Skin epidermis (tissue), 12 donors: ENCODE measurements around the gene FBXL13.
A peak's percentile ranks its signal among the peaks of the same experiment; 100 is the strongest.

Experiments
- H3K27ac ChIP-seq, 21 experiments: fragments of 200-600 bp; sonication (generic) in 11 of 21; one replicate each; pipeline ENCODE4 v1.5.0; 2020; ENCODE audit warnings: mild to moderate bottlenecking in 3 of 21, inconsistent platforms in 2 of 21, moderate library complexity in 2 of 21
- H3K4me3 ChIP-seq, 7 experiments: fragments of 200-600 bp; sonication (generic) in 2 of 7; one replicate each; pipeline ENCODE4 v1.5.0; 2020; ENCODE audit warnings: inconsistent platforms in 2 of 7, mild to moderate bottlenecking in 2 of 7, moderate library complexity in 1 of 7

Gene FBXL13

GRCh38 chr7:102883098-102883860, 191.3 kb downstream of the FBXL13 start:
- Histone ChIP-seq H3K4me3 (no peak overlapping the region), H3K27ac (no peak overlapping the region)

GRCh38 chr7:102875700-102876295, 198.8 kb downstream of the FBXL13 start:
- H3K4me3 ChIP-seq: no peak overlapping the region
- H3K27ac ChIP-seq: peak overlapping the region in 2 of 21 experiments; percentile 18 to 36

GRCh38 chr7:102874966-102875365, 199.6 kb downstream of the FBXL13 start:
- H3K27ac ChIP-seq: peak overlapping the region in 6 of 21 experiments; percentile 18 to 70 (median 44)

GRCh38 chr7:102874166-102874829, 200.3 kb downstream of the FBXL13 start:
- peak overlapping the region in 6 of 21 experiments; percentile 19 to 70 (median 50) for H3K27ac ChIP-seq

More at GRCh38 chr7:102874966-102875365, 199.6 kb downstream of the FBXL13 start:
- H3K4me3 ChIP-seq: no peak overlapping the region

GRCh38 chr7:102873470-102874165, 201.0 kb downstream of the FBXL13 start:
- H3K27ac ChIP-seq: peak overlapping the region in 4 of 21 experiments; percentile 4 to 70 (median 34)
- H3K4me3 ChIP-seq: no peak overlapping the region

More at GRCh38 chr7:102874166-102874829, 200.3 kb downstream of the FBXL13 start:
- H3K4me3 ChIP-seq: no peak overlapping the region

GRCh38 chr7:102872460-102872859, 202.1 kb downstream of the FBXL13 start:
- Histone ChIP-seq H3K27ac (peak overlapping the region in 4 of 21 experiments; percentile 0 to 70 (median 38)), H3K4me3 (no peak overlapping the region)

- no peak overlapping the region for H3K27ac ChIP-seq
- H3K4me3 ChIP-seq: no peak overlapping the region
Observed at GRCh38 chr7:102869195-102869594, 205.4 kb downstream of the FBXL13 start.

DNA sequence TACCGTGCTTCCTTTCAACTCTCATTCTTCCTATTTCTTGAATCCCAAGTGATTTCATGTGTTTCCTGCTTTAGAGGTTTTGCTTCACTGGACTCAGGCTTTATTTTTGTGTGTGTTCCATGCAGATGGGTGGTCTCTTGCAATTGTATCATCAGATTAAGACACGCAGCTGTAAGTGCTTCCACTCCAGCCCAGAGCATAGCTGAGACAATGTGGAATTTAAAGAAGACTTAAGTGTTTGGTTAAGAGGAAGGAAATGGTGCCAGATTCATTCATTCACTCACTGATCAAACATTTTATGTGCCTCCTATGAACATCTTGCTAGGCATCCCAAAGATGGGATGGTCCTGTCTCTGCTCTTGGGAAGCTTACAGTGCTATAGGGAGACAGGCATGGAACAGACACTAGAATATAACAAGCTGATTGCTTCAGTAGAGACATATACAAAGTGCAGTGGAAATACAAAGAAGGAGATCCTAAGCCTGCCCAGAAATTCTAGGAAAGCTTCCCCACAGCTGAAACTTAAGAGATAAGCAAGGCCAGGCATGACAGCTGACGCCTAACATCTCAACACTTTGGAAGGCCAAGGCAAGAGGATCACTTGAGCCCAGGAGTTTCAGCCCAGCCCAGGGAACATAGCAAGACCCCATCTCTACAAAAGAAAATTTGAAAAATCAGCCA, 207.9 kb downstream of the FBXL13 start:
- no peak overlapping the region for H3K4me3 ChIP-seq
- no peak overlapping the region for H3K27ac ChIP-seq

DNA sequence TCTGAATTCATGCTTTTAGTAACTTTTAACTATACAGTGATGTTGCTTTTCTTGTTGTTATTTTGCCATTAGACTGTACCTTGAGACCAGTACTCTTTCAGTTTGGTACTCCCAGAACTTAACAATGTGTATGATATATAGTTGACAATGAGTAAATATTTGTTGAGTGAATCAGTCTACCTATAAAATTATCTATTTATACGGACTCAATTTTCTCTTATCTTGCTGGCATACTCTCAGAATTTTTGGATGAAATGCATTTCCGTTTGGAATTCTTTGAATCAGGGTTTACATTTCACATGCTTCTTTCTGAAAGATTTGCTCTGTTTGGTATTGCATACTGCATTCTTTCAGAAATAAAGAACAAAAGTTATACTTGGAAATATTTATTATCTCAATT, 209.6 kb downstream of the FBXL13 start:
- no peak overlapping the region for H3K27ac ChIP-seq
- H3K4me3 ChIP-seq: no peak overlapping the region

- Histone ChIP-seq H3K27ac (peak overlapping the region in 2 of 21 experiments; percentile 18 to 22), H3K4me3 (no peak overlapping the region)
Observed at GRCh38 chr7:102860351-102860811, 214.2 kb downstream of the FBXL13 start.

- H3K27ac ChIP-seq: peak overlapping the region in 2 of 21 experiments; percentile 18 to 22
- no peak overlapping the region for H3K4me3 ChIP-seq
Observed at GRCh38 chr7:102859799-102860125, 214.8 kb downstream of the FBXL13 start.

- peak overlapping the region in 3 of 21 experiments; percentile 3 to 43 (median 22) for H3K27ac ChIP-seq
Observed at GRCh38 chr7:102859084-102859798, 215.4 kb downstream of the FBXL13 start.

DNA sequence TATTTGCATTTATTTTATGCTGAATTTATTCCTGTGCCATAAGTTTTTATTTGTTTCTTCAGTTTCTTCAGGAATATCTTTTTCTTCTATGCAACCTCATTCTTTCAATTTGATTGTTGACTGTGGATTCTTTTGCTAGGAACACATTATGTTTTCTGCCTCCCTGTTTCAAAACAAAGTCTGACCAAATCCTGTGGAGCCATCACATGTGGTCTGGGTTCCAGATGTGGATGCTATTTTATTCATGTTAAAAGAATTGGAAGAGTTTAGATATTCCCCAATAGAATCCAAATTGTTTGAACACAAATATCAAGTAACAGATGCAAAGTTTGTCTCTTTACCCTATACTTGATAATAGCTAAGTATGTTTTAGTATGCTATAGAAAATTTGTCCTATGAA, 218.6 kb downstream of the FBXL13 start:
- Histone ChIP-seq H3K27ac (peak overlapping the region in 1 of 21 experiments; percentile 23), H3K4me3 (no peak overlapping the region)

More at GRCh38 chr7:102859084-102859798, 215.4 kb downstream of the FBXL13 start:
- no peak overlapping the region for H3K4me3 ChIP-seq

- Histone ChIP-seq H3K4me3 (no peak overlapping the region), H3K27ac (peak overlapping the region in 2 of 21 experiments; percentile 11 to 48)
Observed at GRCh38 chr7:102849538-102849937, 225.1 kb downstream of the FBXL13 start.

- Histone ChIP-seq H3K27ac (peak overlapping the region in 3 of 21 experiments; percentile 43 to 50 (median 45)), H3K4me3 (no peak overlapping the region)
Observed at GRCh38 chr7:102849079-102849478, 225.5 kb downstream of the FBXL13 start.

DNA sequence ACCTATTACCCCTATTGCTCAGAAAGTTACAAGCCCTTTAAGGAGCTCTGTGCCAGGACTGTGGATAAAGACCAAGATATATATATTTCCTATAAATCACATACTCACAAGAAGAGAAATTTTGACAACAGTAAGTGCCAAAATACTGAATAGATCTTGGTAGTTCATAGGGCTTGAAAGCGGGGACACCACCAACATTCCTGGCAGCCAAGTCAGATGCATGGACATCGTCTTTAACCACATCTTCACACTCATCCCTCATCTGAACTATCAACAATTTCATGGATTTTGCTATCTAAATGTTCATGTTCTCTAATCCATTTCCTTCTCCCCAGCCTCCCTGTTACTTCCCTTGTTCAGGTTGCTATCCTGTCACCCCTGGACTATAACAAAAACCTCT, 229.2 kb downstream of the FBXL13 start:
- Histone ChIP-seq H3K4me3 (no peak overlapping the region), H3K27ac (peak overlapping the region in 1 of 21 experiments; percentile 16)

DNA sequence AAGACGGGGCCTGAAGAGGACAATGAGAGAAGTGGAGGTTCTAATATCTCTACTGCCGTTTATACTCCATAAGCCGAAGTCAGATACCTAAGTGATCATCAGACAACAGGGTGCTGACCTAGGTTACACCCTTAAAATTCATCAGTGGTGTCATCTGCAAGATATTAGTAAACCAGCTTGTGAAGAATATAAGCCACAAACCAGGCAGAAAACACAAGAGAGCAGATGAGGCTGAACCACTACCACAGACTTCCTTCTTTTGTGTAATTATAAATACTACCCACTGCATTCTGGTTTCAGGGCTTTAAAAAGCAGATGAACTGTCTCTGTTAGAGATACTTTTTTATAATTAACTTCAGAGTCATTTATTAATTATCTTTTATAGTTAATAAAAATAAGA, 230.7 kb downstream of the FBXL13 start:
- H3K4me3 ChIP-seq: no peak overlapping the region
- H3K27ac ChIP-seq: peak overlapping the region in 1 of 21 experiments; percentile 12

DNA sequence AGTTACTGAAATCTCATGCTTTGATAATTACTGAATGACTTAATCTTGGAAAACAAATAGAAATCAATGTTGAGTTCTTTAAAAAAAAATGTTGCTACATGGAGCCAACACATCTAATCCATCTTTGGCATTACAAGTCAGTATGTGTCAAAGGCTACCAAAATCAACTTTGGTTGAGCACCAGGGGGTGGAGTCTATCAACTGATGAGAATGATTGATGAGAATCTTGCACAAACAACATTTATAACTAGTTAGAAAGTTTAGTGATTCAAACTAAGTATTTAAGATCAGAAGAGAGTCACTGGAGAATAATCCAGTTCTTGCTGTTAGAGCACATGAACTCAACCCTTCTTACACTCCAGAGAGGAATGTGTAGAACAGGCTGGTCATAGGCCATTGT, 232.3 kb downstream of the FBXL13 start:
- Histone ChIP-seq H3K4me3 (no peak overlapping the region), H3K27ac (peak overlapping the region in 2 of 21 experiments; percentile 24 to 51)
